Testis (tissue), 3 donors: ENCODE data around the gene BCAR3. TPM values are rescaled to one million over a fixed set of nuclear protein-coding genes. Genes with fewer than 3 reads are reported as not detected.

Experiments
- DNase-seq: peaks from one replicate; pipeline ENCODE4 v3.0.0-alpha.2; 2019
- H3K27ac ChIP-seq, 2 donors: fragments of 200-600 bp; sonication (generic); one replicate each; pipeline ENCODE4 v1.5.1; 2019
- H3K27me3 ChIP-seq: fragments of 200-600 bp; sonication (generic); one replicate; pipeline ENCODE4 v1.5.1; 2019
- H3K36me3 ChIP-seq: fragments of 200-600 bp; sonication (generic); one replicate; pipeline ENCODE4 v1.5.1; 2017; ENCODE audit warnings: low read depth; ENCODE audit errors: missing control alignments
- H3K4me1 ChIP-seq: fragments of 200-600 bp; sonication (generic); one replicate; pipeline ENCODE4 v1.5.1; 2019
- H3K4me3 ChIP-seq, 2 donors: fragments of 200-600 bp; sonication (generic); one replicate each; pipeline ENCODE4 v1.5.1; 2017 to 2019
- H3K9me3 ChIP-seq: fragments of 200-600 bp; sonication (generic); one replicate; pipeline ENCODE4 v1.5.1; 2017
- CTCF ChIP-seq, 3 experiments: fragments of 450-650 bp in 2 of 3; fragments of 200-600 bp in 1 of 3; sonication (generic) in 1 of 3; IDR thresholded peaks; one replicate each; pipeline ENCODE4 v1.5.1; 2016 to 2019; ENCODE audit warnings: antibody characterized with exemption in 3 of 3, mild to moderate bottlenecking in 2 of 3, moderate library complexity in 1 of 3
- POLR2A ChIP-seq: fragments of 450-650 bp; IDR thresholded peaks from one replicate; pipeline ENCODE4 v1.6.1; 2017; ENCODE audit warnings: antibody characterized with exemption, mild to moderate bottlenecking, moderate library complexity
- WGBS, 2 donors: methylation state at CpG; one replicate each; pipeline ENCODE4 v1.1.5; 2018; 5-methylcytosine and 5-hydroxymethylcytosine counted together
- intact Hi-C: fragments of 100-400 bp; cut with DNase I; formaldehyde crosslinking; loops from one replicate; pipeline ENCODE4 v1.15.1; 2023; ENCODE audit warnings: low total_unique reads
- polyA plus RNA-seq: library from polyadenylated mRNA; stranded (reverse); fragments of 350-450 nt; fragmentation: Illumina TruSeq; extraction: RNeasy Lipid Tissue Mini Kit (QIAGEN cat#74804); gene quantifications from one replicate; pipeline ENCODE4 v1.2.3, GENCODE V29; 2014; ENCODE audit warnings: low read depth, low replicate concordance; ENCODE audit not compliant: insufficient read depth
- total RNA-seq, 2 donors: library from RNA; depleted of rRNA; stranded (reverse); fragments of >200 nt; gene quantifications; one replicate each; pipeline ENCODE4 v1.2.3, GENCODE V29; 2016

The BCAR3 gene
- total and polyA plus RNA-seq, 3 donors from 2014 or later, result 23.2 to 55.9 (median 42.9) TPM

GRCh38 chr1:93704052-93704451 is 22.4 kb upstream of the BCAR3 start:
- no peak for DNase-seq
- Histone ChIP-seq H3K27me3 (no peaks in the 10 kb centered on the region), H3K27ac (no peak overlapping the region), H3K9me3 (no peaks in the 10 kb centered on the region), H3K4me3 (no peak overlapping the region), H3K4me1 (peaks cover 17% of the 10 kb centered on the region), H3K36me3 (no peaks in the 10 kb centered on the region)
- intact Hi-C loops, result no loop called here
- WGBS, 2 donors, result 81 to 89% methylated on average over 2 of the region's 2 CpGs
- TF ChIP-seq CTCF (IDR thresholded peaks at IDR 0.05) (no peak), POLR2A (no peak)

GRCh38 chr1:93703643-93704042 is 22.0 kb upstream of the BCAR3 start:
- no peak overlapping the region for H3K4me3 ChIP-seq
- H3K9me3 ChIP-seq, result no peaks in the 10 kb centered on the region
- H3K27ac ChIP-seq, result no peak overlapping the region
- no peaks in the 10 kb centered on the region for H3K27me3 ChIP-seq
- intact Hi-C loops, result no loop called here
- H3K36me3 ChIP-seq, result no peaks in the 10 kb centered on the region
- WGBS, 2 donors, result 83 to 90% methylated on average over 3 of the region's 3 CpGs
- no peak for TF ChIP-seq CTCF (IDR thresholded peaks at IDR 0.05)
- no peak for TF ChIP-seq POLR2A
- H3K4me1 ChIP-seq, result peaks cover 13% of the 10 kb centered on the region
- no peak for DNase-seq

- Histone ChIP-seq H3K27me3 (no peaks in the 10 kb centered on the region), H3K36me3 (no peaks in the 10 kb centered on the region), H3K9me3 (no peaks in the 10 kb centered on the region), H3K27ac (no peak overlapping the region), H3K4me1 (peaks cover 7% of the 10 kb centered on the region), H3K4me3 (no peak overlapping the region)
- intact Hi-C loops, result no loop called here
- TF ChIP-seq POLR2A (no peak), CTCF (IDR thresholded peaks at IDR 0.05) (no peak)
- 46 to 80% methylated on average over 2 to 3 of the region's 3 CpGs for WGBS, 2 donors
- DNase-seq, result no peak
Measured at GRCh38 chr1:93702828-93703183, 21.2 kb upstream of the BCAR3 start.

GRCh38 chr1:93702111-93702827 is 20.6 kb upstream of the BCAR3 start:
- WGBS, 2 donors, result 80 to 87% methylated on average over 8 to 9 of the region's 9 CpGs
- Histone ChIP-seq H3K4me3 (no peak overlapping the region), H3K4me1 (peaks cover 7% of the 10 kb centered on the region), H3K9me3 (no peaks in the 10 kb centered on the region), H3K27ac (no peak overlapping the region), H3K27me3 (no peaks in the 10 kb centered on the region), H3K36me3 (no peaks in the 10 kb centered on the region)
- DNase-seq, result no peak
- TF ChIP-seq CTCF (IDR thresholded peaks at IDR 0.05) (no peak), POLR2A (no peak)
- intact Hi-C loops, result no loop called here

GRCh38 chr1:93701629-93702028 is 20.0 kb upstream of the BCAR3 start:
- peaks cover 7% of the 10 kb centered on the region for H3K4me1 ChIP-seq
- no peak for DNase-seq
- H3K36me3 ChIP-seq, result no peaks in the 10 kb centered on the region
- no peak overlapping the region for H3K27ac ChIP-seq
- intact Hi-C loops, result no loop called here
- TF ChIP-seq CTCF (IDR thresholded peaks at IDR 0.05) (no peak), POLR2A (no peak)
- no peak overlapping the region for H3K4me3 ChIP-seq
- no peaks in the 10 kb centered on the region for H3K9me3 ChIP-seq
- no peaks in the 10 kb centered on the region for H3K27me3 ChIP-seq
